ENCODE data around the gene PLOD3. TPM values are rescaled to one million over a fixed set of nuclear protein-coding genes. Genes with fewer than 3 reads are reported as not detected.

PLOD3 gene, protein sequence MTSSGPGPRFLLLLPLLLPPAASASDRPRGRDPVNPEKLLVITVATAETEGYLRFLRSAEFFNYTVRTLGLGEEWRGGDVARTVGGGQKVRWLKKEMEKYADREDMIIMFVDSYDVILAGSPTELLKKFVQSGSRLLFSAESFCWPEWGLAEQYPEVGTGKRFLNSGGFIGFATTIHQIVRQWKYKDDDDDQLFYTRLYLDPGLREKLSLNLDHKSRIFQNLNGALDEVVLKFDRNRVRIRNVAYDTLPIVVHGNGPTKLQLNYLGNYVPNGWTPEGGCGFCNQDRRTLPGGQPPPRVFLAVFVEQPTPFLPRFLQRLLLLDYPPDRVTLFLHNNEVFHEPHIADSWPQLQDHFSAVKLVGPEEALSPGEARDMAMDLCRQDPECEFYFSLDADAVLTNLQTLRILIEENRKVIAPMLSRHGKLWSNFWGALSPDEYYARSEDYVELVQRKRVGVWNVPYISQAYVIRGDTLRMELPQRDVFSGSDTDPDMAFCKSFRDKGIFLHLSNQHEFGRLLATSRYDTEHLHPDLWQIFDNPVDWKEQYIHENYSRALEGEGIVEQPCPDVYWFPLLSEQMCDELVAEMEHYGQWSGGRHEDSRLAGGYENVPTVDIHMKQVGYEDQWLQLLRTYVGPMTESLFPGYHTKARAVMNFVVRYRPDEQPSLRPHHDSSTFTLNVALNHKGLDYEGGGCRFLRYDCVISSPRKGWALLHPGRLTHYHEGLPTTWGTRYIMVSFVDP
- total RNA-seq: 42.0 TPM

DNA sequence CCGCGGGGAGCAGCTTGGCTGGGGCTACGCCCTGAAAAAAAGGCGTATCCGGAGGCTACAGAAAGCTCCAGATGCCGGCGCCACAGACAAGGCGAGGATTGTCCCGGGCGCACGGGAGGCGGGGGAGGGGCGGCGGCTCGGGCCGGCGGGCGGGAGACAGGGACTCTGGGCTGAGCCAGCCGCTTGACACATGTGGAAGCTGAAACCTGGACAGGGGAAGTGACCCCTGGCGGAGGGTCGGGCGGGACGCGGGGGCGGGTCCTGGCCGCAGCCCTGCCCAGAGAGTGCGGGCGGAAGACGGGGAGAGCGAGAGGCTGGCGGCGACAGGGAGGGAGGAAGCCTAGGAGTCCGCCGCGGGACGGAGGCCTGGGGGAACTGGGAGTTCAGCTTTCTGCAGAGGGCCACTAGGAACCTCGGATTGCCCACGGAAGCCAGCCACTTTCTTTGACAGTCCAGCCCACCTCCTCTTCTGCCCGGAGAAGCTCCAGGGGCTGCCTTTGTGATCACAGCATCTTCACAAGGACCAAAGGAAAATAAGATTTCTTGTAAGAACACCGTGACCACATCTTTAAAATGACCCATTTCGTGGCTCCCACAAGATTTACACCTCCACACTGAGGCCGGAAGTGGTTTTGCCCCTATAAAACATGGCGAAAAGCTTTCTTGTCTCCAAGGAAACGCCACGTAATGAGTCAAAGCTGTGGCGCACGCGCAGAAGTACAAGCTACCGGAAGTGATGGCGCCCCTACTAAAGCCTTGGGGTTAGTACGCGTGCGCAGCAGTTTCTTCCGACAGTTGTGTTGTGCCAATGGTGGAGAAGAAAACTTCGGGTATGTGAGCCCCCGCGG is at the start of gene PLOD3, which contains the start of gene ZNHIT1:
TSS of gene PLOD3 (minus strand) at position 194 of the 848 bp plus-strand sequence. CDS start 307 bp downstream, outside the sequence.
TSS of gene ZNHIT1 (plus strand) at position 778 of the 848 bp plus-strand sequence. CDS start at position 809, 31 bp downstream.

DNA sequence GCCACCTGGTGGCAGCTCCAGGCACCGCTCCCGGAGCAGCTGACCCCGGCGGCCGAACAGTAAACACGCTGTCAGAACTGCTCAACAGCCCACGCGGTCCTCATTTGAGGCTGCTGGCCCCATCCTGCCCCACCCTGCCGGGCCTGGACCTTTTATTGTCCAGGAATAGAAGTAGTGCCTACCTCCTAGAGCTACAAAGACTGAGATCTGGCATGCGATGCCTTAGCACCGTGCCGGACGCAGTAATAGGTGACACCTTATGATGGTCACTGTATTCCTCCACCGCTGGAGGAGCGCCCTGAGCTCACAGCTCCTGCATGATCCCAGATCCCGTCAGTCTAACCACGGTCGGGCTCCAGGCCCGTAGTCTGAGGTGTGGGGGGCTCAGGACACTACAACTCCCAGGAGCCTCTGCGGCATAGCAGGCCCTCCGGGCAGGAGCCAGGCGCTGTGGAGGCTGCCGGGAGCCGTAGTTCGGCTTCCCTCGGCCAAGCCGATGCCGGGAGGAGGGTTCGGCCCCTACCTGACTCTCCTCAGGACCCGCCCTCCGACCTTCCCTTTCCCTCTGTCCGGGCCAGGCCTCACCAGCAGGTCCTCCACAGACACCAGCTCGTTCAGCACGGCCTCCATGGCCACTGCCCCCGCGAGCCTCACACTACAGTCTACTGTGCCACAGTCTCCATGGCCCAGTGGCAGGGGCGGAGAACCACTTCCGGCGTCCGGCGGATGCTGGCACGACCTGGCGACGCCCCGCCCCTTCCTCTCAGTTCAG is 27.2 kb upstream of the PLOD3 start, which contains the start of gene FIS1:
TSS of gene FIS1 (minus strand) at position 707 of the 772 bp plus-strand sequence. CDS start at position 630, 77 bp downstream.

DNA sequence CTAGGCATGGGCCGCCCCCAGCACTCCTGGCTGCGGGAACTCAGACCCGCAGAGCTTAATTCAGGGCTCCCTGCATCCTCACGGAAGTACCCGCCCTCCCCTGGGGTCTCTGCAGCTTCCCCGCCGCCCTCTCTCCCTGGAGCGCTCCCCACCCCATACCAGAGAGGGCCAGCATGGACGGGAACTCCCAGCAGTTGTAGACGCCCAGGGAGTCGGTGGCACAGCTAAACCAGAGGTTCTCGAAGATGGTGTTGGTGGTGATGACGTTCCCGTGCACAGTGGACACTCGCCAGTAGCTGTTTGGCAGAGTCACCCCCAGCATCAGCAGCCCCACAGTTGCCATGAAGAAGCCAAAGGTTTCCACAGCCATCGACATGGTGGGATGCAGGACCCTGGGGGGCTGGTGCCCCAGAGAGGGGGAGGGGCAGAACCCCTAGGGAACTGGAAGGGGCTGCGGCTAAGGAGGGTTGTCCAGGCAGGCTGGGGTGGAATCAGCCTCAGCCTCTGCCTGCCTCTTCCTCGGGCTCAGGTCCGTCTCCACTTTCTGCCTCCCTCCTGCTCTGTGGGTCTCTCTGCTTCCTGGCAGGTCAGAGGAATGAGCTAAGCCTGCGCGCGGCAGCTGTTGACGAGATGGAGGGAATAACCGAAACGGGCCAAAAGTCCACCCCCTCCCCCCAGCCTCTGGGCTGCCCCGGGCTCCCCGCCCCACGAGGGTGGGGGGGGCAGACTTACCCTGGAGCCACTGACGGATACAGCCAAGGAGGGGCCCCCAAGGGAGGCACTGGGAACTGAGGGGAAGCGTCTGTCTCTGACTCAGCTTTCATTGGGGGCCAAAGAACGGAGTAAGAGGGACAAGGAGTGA is 20.1 kb upstream of the PLOD3 start, which contains the start of gene CLDN15:
TSS of gene CLDN15 (minus strand) at position 597 of the 862 bp plus-strand sequence. CDS start at position 376, 221 bp downstream.

DNA sequence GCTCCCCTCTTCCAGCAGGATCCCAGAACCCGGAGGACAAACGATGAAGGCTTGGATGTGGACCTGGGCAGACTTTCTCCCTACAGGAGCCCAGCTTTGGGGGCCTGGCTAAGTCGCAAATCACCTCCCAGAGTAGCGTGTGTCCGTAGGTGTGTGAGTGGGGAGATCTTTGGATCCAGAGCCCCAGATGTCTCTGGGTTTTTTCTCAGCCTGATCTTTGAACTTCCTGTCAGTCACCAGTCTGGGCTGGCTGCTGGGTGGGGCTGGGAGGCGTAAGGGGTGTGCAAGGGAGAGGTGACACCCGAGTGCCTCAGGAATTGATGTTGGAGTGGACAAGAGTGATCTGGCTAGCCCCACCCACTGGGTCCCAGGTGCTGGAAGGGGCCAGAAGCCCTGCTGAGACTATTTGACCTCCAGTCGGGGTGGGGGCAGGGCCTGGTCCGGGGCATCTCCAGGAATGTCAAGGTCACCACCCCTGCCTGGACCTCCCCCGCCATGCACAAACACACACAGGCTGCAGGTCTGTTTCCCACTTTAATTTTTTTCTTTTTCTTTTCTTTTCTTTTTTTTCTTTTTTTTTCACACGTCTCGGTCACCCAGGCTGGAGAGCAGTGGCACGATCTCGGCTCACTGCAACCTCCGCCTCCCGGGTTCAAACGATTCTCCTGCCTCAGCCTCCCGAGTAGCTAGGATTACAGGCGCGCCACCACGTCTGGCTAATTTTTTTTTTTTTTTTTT is 16.4 kb downstream of the PLOD3 start, which contains the start of gene MOGAT3:
TSS of gene MOGAT3 (minus strand) at position 175 of the 738 bp plus-strand sequence. CDS start 182 bp downstream, outside the sequence.

DNA sequence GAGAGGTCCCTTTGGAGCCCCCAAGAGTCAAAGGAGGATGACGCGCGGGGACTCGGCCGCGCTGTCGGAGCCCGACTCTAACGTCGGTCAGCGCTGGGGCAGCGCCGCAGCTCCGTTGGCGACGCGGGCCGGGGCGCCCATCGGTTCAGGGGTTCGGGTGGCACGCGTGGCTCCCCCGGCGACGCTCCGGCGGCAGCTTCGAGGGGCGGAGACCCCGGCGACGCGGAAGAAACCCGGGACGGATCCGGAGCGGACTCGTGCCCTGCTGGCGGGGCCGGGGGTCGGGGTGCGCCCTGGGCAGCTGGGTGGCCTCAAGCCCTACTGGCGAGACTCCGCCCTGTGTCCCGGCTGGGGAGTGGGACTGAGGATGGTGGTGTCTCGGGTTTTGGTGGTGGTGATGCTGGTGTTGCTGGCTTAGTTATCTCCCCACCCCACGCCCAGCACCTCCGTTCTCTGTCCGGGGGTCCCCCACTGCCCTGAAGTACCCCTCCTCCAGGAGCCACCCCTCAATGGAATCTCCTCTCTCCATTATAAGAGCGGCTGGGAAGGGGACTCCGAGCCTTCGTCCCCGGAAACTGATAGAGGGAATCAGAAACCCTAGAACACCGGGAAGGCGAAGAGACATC is 37.1 kb downstream of the PLOD3 start, which contains the start of gene NAT16:
TSS of gene NAT16 (minus strand) at position 164 of the 626 bp plus-strand sequence. CDS start 5,486 bp downstream, outside the sequence.

DNA sequence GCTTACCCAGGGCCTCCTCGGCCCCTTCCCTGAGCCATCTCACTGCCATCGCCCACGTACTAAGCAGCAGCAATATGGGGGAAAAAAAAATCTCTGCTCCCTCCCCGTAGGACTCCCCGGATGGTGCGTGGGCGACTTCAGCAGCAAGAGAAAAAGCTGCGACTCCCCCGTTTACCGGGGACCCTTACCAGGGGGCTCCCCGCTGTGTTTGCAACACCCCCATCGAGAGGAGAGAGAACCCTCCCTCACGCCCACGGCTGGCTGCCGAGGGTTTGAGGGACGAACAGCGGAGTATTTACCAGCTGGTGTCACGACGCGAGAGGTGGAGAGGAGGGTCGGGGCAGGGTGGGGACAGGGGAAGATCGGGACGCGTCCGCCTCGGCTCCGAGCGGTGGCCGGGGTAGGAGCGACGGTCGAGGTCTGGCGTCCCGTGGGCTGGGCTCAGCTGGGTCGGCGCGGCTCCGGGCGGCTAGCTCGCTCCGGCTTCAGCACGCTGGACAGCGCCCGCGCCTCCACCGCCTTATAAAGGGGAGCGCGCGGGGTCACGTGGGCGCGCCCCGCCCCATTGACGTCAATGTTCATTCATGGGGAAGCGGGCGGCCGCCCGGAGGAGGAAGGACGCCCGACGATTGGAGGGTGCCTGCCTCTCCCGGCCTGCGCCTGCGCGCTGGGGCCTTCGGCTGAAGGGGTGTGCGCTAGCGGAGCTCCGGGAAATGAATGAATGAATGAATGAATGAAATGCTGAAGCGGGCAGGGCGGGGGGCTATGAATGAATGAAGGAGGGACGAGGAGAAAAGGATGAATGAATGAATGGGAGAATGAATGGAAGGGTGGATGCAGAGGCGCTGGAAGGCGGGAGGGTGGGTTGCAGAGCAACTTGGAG is 52.1 kb downstream of the PLOD3 start, which contains the start of gene VGF:
TSS of gene VGF (minus strand) at position 495 of the 883 bp plus-strand sequence. CDS start 726 bp downstream, outside the sequence.

Small RNA genes within 50 kb of the gene (small RNA-seq; reads per million reads assigned to genes)
- gene MIR4653 (ENCODE audit: low replicate concordance): not detected

Other genes starting within 250 kb of the PLOD3 start
- gene MUC12, start 248.0 kb downstream of the PLOD3 start, total RNA-seq: not detected
- under 0.01 TPM for gene MUC17, start 197.5 kb downstream of the PLOD3 start, total RNA-seq
- 16.9 TPM for gene TRIM56, start 132.1 kb downstream of the PLOD3 start, total RNA-seq
- 3.4 TPM for gene SERPINE1, start 90.5 kb downstream of the PLOD3 start, total RNA-seq
- gene AP1S1, start 63.1 kb downstream of the PLOD3 start, total RNA-seq: 39.6 TPM
- 0.23 TPM for gene VGF, start 52.0 kb downstream of the PLOD3 start, total RNA-seq
- not detected for gene NAT16, start 37.3 kb downstream of the PLOD3 start, total RNA-seq
- gene MOGAT3, start 16.5 kb downstream of the PLOD3 start, total RNA-seq: 1.8 TPM
- 77.1 TPM for gene ZNHIT1, start 584 bp upstream of the PLOD3 start, total RNA-seq
- gene CLDN15, start 20.2 kb upstream of the PLOD3 start, total RNA-seq: 10.6 TPM
- gene FIS1, start 27.5 kb upstream of the PLOD3 start, total RNA-seq: 132 TPM
- gene IFT22, start 104.2 kb upstream of the PLOD3 start, total RNA-seq: 47.1 TPM
- 21.9 TPM for gene COL26A1, start 145.3 kb upstream of the PLOD3 start, total RNA-seq